ENCODE measurements around the gene DGKB.

The DGKB gene

GRCh38 chr7:14260011-14260410 lies 642.5 kb downstream of the DGKB start:
- no peak for DNase-seq

GRCh38 chr7:14258861-14259260 lies 643.7 kb downstream of the DGKB start:
- DNase-seq = no peak

GRCh38 chr7:14258441-14258840 lies 644.1 kb downstream of the DGKB start:
- DNase-seq = no peak

- no peak for DNase-seq
Measured at GRCh38 chr7:14252458-14252857, 650.1 kb downstream of the DGKB start.

GRCh38 chr7:14242175-14242574 lies 660.4 kb downstream of the DGKB start:
- no peak for DNase-seq

GRCh38 chr7:14236834-14237233 lies 665.7 kb downstream of the DGKB start:
- no peak for DNase-seq

DNA sequence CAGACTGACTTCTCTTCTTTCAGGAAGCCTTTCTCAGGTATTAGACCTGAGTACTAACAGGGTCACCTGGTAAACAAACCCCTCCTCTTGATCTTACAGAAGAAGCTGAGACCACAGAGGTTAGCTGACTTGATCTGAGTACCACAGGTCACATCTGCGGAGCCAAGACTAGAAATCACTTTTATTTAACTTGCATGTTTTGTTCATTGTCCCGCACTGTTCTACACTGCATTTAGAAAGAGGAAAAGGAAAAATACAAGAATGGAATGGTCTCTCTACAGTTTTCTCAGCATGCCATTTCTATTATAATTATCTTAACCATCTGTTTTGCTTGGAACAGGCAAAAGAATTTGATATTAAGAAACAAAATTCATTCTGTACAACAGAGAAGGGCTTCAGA lies 667.5 kb downstream of the DGKB start:
- DNase-seq = no peak

DNA sequence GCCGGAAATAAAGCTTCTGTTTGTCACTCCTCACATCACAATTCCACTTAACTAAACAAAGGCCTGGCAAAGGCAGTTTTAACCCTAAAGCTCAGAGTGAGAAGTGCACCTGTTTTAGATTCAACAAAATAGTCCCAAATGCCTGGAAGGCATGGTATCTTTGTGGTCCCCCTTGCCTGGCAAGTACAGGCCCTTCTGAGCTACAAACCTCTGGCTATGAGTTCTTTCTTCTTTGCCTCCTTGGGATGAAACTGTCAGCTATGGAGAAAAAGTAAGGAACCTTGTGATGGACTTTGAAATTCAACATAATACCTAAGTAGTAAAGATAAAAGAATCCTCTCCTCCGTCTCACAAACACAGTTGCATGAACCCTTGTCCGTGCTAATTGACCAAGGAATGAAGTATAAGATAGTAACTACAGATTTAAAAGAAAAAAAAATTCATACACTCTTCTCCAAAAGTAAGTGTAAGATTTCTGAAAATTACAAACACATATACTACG lies 668.6 kb downstream of the DGKB start:
- DNase-seq = no peak

DNA sequence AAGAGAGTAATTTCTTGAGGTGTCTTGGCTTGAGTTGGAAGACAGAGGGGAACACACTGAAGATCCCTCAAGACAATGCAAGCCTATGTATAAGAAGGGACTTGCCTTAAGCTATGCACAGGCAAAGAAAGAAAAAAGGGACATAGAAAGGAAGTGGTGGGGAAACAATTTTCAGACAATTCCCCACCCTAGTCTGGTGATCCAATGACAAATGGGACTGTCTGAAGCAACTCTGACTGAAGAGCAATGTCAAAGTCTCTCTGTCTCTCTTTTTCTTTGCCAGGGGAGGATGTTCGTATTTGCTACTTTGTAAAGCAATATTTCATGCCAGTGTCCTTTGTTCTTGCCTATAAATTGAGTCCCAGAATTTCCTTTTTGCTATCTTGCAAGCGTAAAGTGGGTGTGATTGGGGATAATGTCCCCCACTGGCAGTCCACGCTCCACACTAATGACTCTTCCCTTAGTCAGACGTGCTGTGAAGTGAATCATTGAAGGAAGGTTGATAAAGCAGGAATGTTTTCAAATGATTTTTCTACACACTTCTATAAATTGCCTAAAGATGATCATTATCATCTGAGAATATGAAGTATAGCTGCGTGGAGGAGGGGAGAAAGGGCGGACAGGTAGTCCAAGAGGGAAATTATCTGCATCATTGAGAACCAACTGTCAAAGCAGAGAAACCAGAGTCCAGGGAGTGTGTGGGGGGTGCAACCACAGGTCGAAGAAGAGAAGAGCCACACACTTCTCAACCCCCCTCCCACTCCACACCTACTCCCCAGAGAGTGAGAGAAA lies 669.3 kb downstream of the DGKB start:
- DNase-seq = no peak

DNA sequence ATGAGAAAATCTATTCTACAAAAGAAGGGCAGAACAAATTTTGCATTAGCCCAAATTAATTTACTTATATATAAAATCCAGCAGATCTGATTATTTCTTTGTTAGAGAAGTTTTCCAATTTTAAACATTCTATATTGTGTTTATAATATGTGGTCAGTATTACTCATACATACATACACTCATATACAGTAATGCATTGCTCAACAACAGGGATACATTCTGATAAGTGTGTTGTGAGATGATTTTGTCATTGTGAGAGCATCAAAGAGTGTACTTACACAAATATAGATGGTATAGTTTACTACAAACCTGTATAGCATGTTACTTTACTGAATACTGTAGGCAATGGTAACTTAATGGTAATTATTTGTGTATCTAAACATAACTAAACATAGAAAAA lies 673.5 kb downstream of the DGKB start:
- no peak for DNase-seq

GRCh38 chr7:14228341-14228740 lies 674.2 kb downstream of the DGKB start:
- no peak for DNase-seq

- no peak for DNase-seq
Measured at GRCh38 chr7:14226126-14226525, 676.4 kb downstream of the DGKB start.

- no peak for DNase-seq
Measured at GRCh38 chr7:14219125-14219524, 683.4 kb downstream of the DGKB start.

DNA sequence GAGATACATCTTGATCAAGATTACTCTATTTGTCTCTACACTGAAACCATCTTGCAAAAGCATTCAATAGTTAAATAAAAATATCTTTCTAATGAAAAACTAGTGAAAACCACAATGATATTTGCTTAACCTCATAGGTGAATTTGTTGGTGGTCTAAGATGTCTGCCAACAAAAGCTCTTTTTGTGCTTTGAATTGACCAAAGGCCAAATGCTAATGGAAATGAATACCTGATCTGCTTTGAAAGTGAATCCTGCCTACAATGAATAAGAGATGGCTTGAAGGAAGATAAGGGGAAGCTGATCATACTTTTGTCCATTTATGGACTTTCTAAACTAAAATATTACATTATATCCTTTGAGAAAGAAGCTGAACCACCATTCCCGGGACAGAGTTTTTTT lies 684.2 kb downstream of the DGKB start:
- DNase-seq = no peak

GRCh38 chr7:14209896-14210484 lies 692.6 kb downstream of the DGKB start:
- DNase-seq = no peak

DNA sequence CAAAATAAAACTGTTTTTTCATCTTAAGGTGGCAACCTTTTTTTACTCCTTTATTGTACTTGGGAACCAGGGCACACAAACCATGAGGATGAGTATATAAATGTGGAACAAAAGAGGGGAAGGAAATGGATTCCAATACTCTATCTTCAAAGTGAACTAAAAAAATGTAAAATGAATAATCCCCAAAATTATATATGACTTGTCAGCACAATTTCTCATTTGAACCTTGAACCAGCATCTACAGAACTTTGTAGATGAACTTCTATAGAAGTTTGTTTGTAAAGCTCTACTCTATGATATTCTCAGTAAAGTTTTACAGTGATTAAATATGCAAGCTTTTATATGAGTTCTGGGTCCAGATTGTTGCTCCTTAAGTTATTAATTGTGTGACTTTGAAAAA lies 694.8 kb downstream of the DGKB start:
- no peak for DNase-seq

DNA sequence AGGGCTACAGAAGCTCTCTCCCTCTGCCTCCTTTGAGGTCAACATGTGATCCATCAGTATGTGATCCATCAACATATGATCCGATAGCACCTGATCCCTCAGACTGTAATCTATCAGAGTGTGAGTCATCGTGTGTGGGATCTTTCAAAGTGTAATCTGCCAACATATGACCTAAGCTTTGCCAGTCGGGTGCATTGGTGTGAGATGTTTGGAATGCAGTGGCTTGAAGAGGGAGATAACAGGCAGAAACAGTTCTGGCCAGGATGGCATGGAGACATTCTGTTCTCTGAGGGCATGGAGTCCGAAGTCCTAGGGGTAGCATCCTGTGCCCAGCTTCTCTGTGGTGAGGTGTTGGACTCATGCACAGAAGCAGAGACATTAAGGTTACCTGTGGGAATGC lies 695.4 kb downstream of the DGKB start:
- no peak for DNase-seq

DNA sequence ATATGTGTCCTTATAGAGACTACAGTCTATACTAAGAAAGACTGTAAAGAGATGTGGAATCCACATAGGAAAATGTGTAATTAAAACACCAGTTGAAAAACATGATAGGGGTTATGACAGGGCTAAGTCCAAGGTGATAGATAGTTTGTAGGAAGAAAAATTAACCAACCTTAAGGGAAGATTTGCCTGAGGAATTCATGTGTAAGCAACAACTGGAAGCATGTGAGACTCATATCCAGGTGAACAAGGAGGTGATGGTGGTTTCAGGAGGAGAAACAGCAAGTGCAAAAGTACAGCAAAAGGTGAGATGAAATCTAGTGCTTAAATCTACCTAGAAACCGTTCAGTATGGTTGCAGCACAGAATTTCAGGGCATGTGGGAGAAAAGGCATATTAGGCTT lies 696.4 kb downstream of the DGKB start:
- DNase-seq = no peak

DNA sequence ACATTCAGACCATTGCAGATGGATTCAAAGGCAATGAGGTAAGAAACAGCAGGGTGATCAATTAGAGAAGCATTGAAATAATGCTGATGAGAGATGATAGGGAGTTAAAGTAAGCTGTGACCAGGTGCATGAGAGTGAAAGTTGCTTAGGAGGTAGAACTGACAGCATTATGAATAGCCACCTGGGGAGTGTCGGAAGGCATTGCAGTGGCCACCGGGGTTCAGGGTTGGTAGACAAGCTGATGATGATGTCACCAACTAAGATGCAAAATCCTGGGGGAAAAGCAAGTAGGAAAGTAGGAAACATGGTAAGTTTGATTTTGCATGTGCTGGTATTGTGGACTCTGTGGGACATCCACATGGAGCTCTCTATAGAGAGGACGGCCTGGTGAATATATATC lies 701.2 kb downstream of the DGKB start:
- DNase-seq = no peak

DNA sequence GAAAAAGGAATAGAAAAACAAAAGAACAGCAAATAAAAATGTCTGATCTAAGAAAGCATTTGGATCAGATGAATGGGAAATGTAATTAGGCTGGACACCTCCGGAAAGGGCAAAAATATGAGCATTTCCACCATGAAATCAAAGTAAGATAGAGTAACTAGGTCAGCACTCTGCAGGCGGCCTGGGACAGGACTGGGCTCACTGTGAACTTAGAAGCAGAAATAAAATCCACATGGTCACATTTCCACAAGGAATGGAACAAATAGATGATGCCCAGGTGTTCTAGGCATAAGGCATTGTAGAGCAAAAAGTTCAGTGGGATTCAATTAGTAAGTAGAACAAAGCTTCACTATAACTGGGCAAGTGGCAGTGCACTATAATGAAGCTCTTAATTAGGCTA lies 703.2 kb downstream of the DGKB start:
- DNase-seq = no peak

- DNase-seq = no peak
Measured at GRCh38 chr7:14197280-14197679, 705.3 kb downstream of the DGKB start.

DNA sequence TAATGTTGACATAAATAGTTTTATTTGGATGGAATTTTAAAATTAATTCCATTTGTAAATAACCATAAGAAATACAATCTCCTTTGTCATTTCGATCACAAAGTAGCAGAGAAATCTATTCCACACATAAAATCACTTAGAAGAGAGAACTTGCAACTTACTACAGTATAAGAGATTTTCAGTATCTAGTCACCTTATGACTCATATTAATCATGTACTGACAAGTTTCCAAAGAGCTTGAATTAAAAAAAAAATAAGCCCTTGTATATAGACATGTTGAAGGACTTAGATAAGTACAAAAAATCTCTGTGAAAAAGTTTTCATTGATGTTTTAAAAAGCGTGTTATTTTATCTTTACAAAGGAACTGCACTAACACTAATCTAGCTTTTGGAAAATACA lies 706.0 kb downstream of the DGKB start:
- DNase-seq = no peak

- DNase-seq = no peak
Measured at GRCh38 chr7:14195871-14196270, 706.7 kb downstream of the DGKB start.

- no peak for DNase-seq
Measured at GRCh38 chr7:14195079-14195478, 707.5 kb downstream of the DGKB start.

DNA sequence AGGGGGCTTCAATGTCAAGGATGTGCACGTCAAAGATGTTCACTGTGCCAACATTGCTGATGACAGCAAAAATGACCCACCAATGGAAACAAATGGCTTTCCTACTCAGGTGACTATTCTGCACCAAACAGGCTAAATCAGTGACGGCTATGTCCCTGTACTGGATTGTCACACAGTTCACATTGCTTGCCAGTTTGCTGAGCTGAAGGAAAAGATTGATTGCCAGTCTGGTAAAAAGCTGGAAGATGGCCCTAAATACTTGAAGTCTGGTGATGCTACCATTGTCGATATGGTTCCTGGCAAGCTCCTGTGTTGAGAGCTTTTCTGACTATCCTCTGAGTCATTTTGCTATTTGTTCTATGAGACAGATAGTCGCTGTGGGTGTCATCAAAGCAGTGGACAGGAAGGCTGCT lies 710.9 kb downstream of the DGKB start:
- no peak for DNase-seq
